NCI-H82 treated with DMSO at 0.1 percent for 48 hours (cell line): ENCODE results near the gene PLA2G4B.

ENCODE experiments used
- DNase-seq: peaks from one replicate; lab custom pipeline; 2025; ENCODE audit not compliant: unreplicated experiment; lab: John Stamatoyannopoulos, UW

The PLA2G4B gene

DNA sequence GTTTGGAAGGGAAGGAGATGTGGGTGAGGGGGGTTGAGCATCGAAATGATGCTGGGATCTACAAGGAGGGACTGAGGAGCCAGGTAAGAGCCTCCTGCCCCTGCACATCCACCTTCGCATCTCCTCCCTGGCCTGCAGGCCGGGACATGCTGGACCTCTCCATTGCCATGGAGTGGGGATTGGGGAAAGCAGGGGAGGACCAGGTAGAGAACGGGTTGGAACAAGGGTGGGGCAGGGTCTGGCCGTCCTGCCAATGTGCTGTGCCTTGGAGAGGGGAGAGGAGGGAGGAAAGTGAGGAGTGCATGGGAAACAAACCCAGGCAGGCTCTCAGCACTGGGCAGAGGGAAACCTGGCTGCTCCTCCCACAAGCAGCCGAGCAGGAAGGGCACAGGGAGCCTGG, 10.6 kb downstream of the PLA2G4B start:
- no peak for DNase-seq

DNA sequence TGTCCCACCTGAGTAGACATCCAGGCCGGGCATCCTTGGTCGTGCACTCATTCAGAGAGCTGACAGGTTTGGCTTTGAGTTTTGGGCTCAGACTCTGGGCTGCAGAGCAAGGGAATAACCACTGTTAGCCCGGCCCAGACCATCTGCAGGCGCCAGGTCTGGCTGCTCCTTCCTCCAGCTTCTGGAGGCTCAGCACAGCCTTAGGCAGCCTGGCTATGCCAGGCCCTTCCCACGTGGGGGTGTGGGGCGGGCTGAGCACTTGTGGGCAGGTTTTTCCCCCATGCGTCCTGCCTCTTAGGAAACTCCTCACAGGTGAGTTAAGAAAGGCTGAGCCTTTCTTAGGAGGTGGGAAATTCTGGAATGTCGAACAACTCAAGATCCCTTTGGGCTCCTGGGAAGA, 11.2 kb downstream of the PLA2G4B start:
- no peak for DNase-seq

DNA sequence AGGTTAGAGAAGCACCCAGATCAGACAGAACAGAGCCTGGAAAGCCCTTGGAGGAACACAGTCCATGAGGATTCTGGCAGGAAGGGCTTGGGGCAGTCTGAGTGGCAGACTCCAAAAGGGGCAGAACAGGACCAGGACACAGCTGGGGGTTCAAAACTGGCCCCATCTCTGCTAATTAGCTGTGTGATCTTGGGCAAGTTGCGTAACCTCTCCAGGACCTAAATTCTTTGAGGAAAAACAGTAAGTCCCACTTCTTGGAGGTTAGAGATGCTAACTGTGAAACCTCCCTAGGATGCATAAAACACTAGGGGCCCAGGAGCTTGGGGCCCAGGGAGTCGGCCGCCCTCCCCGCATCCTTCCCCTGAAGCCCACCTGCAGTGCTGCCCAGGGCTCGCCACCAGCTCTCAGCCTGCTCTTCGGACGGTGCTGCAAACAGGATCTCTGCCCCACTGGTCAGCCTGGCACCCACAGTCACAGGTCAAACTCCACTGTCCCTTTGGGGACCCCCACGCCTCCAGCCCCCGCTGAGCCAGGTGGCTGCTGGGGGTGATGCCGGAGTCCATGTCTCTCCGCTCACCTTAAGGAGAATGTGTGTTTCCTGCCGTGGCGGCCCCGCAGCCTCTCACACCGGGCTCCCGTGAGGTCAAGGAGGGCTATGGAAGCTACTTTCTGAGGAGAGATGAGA, 12.0 kb downstream of the PLA2G4B start:
- DNase-seq = no peak

DNA sequence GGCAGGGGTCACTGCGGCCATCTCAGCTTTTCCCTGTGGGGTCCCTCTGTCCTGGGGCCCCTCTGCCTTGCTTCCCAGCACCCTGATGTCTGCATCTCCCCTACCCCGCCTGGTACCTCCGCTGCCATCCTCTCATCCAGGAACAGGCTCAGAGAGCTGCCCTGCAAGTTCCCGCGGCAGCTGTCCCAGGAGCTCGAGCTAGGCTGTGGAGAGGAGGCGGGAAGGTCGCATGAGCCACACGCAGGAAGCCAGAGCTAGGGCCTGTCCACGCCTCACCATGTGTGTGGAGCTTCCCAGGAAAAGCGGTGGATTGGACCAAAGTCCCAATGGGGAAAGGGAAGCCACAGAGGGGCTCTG, 12.5 kb downstream of the PLA2G4B start:
- no peak for DNase-seq

DNA sequence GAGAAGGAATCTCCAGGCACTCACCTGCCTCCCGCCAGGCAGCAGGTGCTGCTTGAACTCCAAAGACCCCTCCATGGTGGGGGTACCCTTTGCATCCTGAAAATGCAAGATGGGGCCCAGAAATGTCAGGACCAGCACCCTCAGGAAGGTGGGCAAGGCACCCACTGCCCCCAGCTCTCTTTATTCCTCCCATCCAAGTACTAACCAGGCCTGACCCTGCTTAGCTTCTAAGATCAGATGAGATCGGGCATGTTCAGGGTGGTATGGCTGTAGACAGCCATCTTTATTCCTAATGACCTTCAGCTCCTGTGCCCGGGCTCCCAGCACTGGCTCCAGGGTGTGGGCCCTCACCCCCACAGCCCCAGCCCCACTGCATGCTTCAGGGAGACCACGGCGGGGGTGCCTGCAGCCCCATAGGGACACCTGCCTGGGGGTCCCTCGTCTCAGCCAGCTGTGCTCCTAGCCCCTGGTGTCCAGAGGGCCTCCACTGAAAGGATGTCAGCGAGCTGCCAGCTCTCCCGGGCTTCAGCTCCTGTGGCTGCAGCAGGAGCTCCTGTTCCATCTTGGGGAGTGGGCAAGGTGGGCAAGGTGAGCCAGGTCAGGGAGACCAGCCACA, 13.2 kb downstream of the PLA2G4B start:
- DNase-seq = no peak

DNA sequence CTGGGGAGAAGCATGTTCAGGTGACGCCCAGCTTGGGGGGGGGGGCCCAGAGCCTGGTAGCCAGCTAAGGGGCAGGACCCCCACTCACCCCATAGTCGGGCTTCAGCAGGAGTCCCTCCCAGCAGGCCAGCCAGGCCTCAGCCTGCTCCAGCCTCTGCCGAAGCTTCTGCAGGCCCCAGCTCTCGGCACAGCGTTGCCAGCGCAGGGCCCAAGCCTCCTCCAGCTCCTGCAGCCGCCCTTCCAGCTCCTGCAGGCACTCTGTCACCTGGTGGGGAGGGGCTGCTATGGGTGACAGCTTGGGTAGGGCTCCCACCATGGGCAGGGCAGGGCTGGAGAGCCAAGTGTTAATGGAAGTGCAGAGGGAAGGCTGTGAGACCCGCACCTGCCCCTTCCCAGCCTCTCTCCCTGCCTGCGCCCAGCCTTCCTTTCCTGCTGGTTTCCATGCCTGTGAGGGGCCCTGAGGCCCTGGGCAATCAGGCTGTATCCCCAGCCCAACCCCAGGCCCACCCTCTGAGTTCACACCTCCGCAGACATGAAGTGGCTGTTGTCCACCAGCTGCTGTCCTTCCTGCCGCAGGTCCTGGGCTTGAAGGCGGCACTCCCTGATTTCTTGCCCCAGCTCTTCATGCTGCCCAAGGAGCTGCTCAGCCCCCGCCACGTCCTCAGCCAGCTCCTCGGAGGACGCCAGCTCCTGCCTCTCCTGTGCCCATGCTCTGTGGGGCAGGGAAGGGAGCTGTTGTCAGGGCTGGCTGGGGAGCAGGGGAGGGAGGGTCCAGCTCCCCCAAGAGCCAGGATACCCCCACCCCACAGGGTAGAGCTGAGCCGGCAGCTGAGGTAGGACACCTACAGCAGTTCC, 14.3 kb downstream of the PLA2G4B start:
- DNase-seq = no peak

DNA sequence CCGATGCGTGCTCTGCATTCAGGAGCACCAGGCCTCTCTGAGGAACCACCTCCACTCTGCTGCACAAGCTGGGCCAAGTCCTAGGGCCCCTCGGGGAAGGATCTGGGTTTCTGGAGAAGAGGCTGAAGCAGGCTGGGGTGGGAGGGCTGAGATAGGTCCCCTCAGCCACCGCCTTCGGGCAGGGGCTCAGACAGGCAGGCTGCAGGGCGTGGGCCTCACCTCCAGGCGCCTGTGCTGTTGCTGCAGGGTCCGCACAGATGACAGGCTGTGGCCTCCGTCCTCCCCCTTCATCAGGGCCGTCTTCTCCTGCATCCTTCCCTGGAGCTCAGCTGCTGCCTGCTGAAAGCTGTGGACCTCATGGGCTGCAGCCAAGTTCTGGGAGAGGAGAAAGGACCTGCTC, 15.2 kb downstream of the PLA2G4B start:
- DNase-seq = no peak

DNA sequence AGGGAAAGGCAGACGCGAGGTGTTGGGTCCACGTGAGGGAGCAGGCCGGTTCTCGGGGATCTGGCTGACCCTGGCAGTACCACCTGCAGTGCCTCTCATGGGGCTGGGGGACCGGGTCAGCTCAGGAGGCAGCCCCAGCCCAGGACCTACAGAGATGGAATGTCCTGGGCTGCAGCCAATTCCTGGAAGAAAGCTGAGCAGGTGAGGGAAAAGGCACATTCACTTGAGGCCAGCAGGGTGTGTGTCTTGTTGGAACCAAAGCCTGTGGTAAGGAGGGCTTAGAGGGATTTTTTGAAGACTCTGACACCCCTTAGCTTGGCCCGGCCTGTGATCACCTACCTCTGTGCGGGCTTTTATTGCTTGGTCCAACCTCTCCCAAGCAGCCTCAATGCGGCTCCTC, 15.8 kb downstream of the PLA2G4B start:
- DNase-seq = no peak

DNA sequence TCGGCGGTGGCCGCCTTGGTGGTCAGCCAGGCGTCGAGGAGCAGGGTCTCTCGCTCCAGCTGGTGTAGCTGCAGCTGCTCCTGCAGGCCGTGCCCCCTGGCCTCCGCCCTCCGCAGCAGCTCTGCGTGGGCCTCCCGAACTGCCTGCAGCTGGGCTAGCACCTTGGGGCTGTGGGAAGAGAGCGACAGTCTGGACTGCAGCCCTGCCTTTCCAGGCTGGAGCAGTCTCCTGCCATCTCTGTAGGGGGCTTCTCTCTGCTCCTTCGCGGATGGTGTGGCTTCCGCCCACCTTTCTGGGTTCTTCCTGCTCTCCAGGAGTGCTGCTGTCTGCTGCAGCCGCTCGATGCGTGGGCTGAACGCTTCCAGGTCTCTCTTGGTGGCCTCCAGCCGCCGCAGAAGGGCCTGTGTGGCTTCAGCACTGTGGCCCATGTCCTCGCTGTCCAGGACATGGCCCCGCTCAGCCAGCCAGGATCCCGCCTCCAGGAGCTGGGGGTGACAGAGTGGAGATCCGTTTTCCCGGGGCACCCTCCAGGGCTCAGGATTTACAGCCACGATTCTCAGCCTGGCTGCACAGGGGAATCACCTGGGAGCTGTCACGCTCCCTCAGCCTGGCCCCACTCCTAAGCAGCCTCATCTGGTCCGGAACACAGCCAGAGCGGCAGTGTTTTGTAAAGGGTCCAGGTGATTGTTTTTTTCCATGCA, 16.8 kb downstream of the PLA2G4B start:
- no peak for DNase-seq

DNA sequence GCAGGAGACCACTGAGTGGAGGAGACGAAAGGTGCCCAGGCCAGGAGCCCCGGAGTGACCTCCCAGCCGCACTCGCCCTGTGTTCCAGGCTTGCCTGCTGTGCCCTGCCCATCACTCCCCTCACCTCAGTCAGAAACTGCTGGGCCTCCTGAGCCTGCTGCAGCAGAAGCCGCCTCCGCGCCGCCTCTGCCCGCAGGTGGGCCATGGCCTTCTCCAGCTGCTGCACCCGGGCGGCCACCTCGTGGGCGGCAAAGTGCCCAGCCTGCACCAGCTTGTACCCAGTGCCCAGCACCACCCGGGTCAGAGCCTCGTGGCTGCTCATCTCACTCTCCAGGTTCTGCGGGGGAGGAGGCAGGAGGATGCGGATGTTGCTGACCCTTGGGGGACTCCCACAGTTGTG, 17.6 kb downstream of the PLA2G4B start:
- DNase-seq = no peak

DNA sequence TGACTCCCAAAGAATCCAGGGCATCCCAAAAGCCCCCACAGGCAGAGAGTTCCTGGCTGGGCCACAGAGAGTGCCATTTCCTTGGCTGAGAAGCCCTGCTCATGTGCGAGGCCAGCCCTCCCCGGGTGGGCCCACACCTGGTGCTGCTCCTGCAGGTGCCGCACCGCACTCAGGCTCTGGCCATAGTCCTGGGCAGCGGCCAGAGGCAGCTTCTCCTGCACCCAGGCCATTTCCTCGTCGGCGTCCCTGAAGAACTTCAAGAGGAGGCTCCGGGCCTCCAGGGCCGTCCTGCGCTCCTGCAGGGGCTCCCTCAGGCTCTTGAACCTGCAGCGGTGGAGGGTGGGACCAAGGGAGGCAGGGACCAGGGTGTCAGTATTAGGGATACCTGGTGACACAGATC, 18.1 kb downstream of the PLA2G4B start:
- no peak for DNase-seq

DNA sequence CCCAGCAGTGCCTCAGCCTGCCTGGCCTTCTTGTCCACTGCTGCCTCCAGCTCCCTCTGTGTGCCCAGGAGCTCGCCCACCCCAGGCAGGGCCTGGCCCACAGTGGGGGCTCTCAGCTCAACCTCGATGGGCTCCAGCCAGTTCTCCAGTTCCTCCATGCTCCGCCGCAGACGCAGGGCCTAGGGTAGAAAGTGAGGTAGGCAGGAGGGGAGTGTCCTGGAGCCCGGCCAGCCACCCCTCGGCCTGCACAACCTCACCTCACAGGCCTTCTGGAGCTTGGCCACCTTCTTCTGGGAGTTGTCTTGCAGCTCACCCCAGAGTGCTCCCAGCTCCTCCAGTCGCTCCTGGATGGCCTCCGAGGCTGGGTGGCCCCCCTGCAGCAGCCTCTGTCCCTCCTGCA, 18.7 kb downstream of the PLA2G4B start:
- DNase-seq = no peak

DNA sequence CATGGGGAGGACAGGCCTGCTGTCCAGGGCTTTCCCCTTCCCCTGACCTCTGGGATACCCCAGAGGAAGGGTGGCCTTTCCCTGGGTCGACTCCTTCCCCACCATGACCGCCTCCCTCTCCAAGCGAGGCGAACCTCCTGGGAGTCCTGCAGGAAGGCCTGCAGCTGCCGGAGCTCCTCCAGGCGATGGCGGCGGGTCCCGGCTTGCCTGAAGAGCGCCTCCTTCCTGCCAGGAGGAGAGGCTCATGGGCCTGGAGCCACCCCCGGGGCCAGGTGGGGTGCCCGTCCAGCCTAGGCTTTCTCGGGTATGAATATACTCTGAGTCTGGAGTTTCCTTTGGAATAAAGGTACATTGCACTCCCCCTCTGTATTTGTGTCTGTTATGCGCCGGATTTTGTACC, 20.1 kb downstream of the PLA2G4B start:
- no peak for DNase-seq

DNA sequence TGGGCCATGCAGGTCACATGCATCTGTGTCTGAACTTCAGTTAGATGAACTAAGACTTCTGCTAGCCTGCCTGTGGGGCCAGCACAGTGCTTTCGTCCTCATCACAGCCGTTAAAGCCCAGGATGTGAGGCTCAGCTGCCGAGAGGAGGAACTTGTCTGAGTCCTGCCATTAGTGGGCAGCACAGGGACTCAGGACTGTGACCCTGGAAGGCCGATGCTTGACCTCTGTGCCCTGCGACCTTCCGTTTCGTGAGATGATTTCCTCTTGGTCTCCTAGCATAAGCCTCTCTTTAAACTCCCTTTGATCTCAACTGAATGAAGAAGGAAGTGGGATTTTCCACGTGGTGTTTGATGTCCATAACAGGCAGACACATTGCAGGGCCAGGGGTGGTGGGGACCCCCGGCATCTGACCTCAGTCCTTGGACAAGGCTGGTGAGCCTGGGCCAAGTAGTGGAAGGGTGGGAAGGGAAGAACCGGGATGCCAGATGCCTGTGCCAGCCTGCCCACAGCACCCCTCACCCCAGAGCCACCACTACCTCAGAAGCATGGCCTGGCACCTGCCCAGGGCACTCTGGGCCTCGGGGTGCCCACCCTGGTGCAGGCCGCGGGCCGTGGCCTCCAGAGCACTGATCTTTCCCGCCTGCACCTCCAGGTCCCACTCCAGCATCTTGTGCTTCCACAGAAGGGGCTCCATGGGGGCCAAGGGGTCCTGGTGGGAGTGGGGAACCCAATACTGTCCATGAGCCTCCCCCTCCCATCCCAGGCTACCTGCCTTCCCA, 21.6 kb downstream of the PLA2G4B start:
- DNase-seq = no peak

DNA sequence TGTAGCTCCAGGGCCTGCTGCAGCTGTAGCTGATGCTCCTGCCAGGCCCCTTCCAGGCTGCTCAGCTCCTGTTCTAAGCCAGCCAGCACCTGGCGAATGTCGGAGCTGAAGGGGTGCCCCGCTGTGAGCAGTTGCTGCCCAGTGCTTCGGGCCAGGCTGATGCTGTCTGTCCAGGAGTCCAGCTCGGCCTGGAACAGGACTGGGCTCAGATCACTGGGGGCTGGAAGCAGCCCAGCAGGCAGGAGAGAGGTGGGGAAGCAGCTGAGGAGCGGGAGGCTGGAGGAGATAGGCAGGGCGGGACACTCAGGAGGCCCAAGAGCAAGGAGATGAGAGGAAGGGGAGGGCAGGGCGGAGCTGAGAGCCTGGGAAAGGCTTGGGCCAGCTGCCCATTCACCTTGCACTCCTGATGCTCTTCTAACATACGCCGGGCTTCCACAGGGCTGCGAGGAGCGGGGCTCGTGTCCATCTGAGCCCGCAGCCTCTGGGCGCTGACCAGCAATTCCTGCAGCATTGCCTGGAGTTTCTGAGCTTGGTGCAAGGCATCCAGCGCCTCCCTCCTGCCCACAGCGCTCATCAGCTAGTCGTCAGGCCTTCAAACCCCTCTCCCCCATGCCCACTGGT, 23.2 kb downstream of the PLA2G4B start:
- no peak for DNase-seq

DNA sequence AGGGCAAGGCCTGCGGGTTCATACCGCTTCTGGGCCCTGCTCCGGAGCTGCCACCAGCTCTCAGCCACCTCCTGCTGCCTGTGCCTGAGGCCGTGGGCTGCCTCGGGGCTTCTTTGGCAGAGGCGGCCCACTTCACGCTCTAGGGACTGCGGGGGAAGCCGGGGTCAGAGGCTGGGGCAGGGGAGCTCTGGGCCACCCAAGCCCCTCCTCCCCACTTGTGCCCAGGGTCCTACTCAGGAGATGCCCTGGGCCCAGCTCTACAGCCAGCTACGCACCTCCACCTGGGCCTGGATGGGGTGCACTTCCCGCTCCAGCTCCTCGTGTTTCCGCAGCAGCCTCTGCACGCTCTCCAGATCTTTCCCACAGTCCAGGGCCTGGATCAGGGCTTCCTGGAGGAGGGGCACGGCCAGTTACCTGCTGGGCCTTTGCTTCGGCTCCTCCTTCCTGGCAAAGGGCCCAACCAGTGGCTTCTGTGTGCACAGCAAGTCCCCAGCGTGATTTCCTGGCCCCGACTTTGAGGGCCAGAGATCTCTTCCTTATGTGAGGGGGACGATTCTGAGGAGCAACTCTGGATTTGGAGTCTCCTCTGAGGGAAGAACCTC, 24.0 kb downstream of the PLA2G4B start:
- no peak for DNase-seq

DNA sequence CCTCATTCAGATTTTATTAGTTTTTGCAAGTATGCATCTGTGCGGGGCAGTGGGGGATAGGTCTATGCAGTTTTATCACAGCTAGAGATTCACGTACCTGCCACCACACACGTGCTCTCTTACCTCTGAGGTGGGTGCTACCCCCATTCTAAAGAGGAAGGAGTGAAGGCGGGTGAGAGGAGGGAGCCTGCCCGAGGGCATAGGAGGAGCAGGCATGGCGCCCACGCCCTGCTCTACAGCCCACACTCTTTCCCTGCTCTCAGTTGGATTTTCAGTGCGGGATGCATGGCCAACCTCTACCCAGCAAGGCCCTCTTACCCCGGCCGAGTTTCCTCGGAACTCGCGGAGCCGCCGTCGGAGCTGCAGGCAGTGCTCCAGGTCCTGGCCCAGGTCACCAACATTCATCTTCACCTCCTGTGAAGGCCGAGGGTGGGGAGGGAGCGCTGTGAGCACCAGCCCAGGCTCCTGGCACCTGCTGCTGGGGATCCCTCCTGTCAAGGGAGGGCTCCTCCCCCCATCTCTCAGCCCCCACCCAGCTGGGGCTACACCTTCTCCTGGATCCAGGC, 26.9 kb downstream of the PLA2G4B start:
- no peak for DNase-seq

DNA sequence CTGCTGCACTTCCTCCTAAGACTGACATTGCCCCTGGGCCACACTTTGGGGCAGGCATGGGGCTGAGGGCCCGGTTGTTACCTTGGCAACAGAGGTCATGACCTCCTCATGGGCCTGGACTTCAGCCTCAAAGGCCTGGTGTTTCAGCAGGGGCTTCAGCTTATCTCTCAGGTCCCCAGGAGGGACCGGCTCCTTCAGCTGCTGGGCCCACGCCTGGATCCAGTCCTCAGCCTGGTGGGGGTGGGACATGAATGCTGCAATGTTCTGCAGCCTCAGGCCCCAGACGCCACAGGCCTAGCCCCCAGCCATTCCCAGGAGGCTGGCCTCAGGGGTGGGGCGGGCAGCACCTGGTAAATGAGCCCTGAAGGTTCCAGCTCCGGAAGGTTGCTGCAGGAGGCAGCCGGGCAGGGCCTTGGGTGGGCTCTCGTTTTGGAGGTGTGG, 27.6 kb downstream of the PLA2G4B start:
- DNase-seq = no peak

DNA sequence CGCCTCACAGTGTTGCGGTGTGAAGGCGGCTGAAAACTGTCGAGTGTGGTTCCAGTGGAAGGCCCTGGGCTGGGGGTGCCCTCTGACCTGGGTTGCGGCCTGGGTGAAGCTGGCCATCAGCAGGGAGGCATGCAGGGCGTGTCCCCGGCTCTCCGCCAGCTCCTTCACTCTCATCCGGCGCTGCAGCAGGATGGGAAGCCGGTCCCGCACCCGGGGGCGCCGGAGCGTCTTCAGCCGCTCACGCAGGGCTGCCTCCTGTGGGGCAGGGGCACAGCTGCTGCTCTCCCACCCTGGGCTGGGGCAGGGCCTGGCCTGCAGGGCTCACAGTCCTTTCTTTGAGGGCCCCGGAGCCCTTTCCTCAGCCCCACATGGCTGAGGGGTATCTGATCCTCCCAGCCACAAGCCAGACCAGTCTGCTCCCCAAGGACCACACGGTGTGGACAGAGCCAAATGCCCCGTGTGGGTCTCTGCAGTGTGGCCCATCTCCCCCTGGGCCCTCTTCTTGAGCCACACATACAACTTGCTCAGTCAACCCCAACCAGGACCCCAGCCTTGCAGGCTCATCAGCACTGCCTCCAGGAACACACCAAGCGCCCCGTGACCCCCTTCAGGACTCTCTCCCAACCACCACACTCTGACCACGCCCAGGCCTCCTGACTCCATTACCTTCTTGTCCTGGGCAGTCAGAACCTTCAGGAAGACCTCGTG, 28.4 kb downstream of the PLA2G4B start:
- DNase-seq = no peak
